Body of pancreas (tissue), 4 donors: ENCODE data around the gene C1QTNF6. TPM values are rescaled to one million over a fixed set of nuclear protein-coding genes. Genes with fewer than 3 reads are reported as not detected.
A peak's percentile ranks its signal among the peaks of the same experiment; 100 is the strongest.

Source experiments
- ATAC-seq: fragments of 150-250 bp; one replicate; pipeline ENCODE4 v1.9.1; 2016
- DNase-seq, 4 donors: peaks; one replicate each; pipeline ENCODE4 v3.0.0-alpha.2; 2019
- H3K27ac ChIP-seq, 4 donors: fragments of 200-600 bp; sonication (generic); 1 replicate in 3 of 4; 2 replicates in 1 of 4; pipeline versions ENCODE4 v1.5.1 to v1.6.1; 2016 to 2019; ENCODE audit warnings: mild to moderate bottlenecking in 1 of 4, mixed read lengths in 1 of 4, moderate library complexity in 1 of 4
- H3K27me3 ChIP-seq, 2 donors: fragments of 200-600 bp; sonication (generic); one replicate each; pipeline ENCODE4 v1.6.0; 2016; ENCODE audit warnings: mild to moderate bottlenecking in 1 of 2
- H3K36me3 ChIP-seq, 2 donors: fragments of 200-600 bp; sonication (generic); replicated peaks in 1 of 2; 2 replicates each; pipeline ENCODE4 v1.5.1; 2016; ENCODE audit warnings: low read depth in 2 of 2; ENCODE audit not compliant: insufficient read depth in 1 of 2
- H3K4me1 ChIP-seq: fragments of 200-600 bp; sonication (generic); one replicate; pipeline ENCODE4 v1.6.0; 2016
- H3K4me3 ChIP-seq, 2 donors: fragments of 200-600 bp; sonication (generic); 1 replicate in 1 of 2; 2 replicates in 1 of 2; pipeline ENCODE4 v1.5.1; 2016 to 2019
- H3K9me3 ChIP-seq, 3 donors: fragments of 200-600 bp; sonication (generic); 1 replicate in 2 of 3; 2 replicates in 1 of 3; pipeline ENCODE4 v1.5.1; 2016
- POLR2A ChIP-seq, 3 donors: fragments of 450-650 bp; IDR thresholded peaks; one replicate each; pipeline ENCODE4 v1.6.1; 2016; ENCODE audit warnings: antibody characterized with exemption in 3 of 3, mild to moderate bottlenecking in 2 of 3
- whole genome bisulfite sequencing, 2 donors: methylation state at CpG; one replicate each; pipeline ENCODE4 v1.1.5; 2017; 5-methylcytosine and 5-hydroxymethylcytosine counted together
- intact Hi-C: fragments of 100-400 bp; cut with DNase I; formaldehyde crosslinking; loops from one replicate; pipeline ENCODE4 v1.15.1; 2023
- total RNA-seq, 2 donors: library from RNA; depleted of rRNA; stranded (reverse); fragments of >200 nt; gene quantifications; one replicate each; pipeline ENCODE4 v1.1.0, GENCODE V29; 2016
- TF ChIP-seq, protein P1 (sequence below), 7 experiments: fragments of 450-650 bp in 4 of 7; fragments of 200-600 bp in 3 of 7; sonication (generic) in 3 of 7; IDR thresholded peaks; one replicate each; pipeline ENCODE4 v1.5.1; 2016 to 2019; ENCODE audit warnings: antibody characterized with exemption in 7 of 7

The C1QTNF6 gene
- total RNA-seq, 2 donors from 2014 or later = 2.0 to 4.7 TPM

DNA sequence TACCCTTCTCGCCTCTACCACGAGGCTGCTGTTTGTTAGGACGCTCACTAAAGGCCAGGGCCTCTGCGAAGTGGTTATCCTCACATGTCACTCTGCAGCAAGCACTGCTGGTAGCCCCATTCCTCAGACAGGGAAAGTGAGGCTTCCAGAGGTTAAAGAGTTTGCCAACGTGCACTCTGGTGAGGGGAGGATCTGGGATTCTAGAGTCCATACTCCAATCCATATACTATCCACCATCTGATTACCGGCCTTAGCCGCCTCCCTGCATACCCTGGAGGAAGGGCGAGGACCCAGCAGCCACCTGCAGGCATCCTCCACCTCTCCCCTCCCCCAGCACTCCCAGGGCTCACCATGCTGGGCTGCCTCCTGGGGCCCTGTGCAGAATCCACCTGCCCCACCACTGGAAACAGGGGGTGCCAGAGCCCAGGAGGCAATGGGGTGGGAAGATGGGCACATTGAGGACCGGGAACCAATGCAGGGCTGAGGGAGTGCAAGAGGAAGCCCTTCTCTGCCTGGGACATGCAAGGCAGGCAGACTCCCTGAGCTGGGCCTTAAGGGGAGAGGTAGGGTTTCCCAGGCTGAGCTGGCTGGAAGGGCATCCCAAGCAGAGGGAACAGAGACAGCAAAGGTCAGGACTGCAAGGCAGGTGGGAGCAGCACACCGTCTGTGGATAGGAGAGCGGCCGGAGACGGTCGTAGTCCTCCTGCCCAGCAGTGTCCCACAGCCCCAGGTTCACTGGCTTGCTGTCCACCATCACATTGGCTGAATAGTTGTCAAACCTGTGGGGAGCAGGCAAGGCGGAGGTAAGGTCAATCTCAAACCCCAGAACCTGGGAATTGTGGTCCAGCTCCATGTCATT is 44.3 kb upstream of the C1QTNF6 start:
- H3K27me3 ChIP-seq = no peaks in the 10 kb centered on the region
- no peak overlapping the region for H3K27ac ChIP-seq
- H3K36me3 ChIP-seq = no peaks in the 10 kb centered on the region
- ATAC-seq (no peak), DNase-seq (no peak)
- H3K4me3 ChIP-seq = no peak overlapping the region
- WGBS, 2 donors = 89% methylated on average over 11 to 15 of the region's 15 CpGs
- TF ChIP-seq, protein P1, sequence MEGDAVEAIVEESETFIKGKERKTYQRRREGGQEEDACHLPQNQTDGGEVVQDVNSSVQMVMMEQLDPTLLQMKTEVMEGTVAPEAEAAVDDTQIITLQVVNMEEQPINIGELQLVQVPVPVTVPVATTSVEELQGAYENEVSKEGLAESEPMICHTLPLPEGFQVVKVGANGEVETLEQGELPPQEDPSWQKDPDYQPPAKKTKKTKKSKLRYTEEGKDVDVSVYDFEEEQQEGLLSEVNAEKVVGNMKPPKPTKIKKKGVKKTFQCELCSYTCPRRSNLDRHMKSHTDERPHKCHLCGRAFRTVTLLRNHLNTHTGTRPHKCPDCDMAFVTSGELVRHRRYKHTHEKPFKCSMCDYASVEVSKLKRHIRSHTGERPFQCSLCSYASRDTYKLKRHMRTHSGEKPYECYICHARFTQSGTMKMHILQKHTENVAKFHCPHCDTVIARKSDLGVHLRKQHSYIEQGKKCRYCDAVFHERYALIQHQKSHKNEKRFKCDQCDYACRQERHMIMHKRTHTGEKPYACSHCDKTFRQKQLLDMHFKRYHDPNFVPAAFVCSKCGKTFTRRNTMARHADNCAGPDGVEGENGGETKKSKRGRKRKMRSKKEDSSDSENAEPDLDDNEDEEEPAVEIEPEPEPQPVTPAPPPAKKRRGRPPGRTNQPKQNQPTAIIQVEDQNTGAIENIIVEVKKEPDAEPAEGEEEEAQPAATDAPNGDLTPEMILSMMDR (IDR thresholded peaks at IDR 0.05) = no peak
- peaks cover 15% of the 10 kb centered on the region for H3K4me1 ChIP-seq
- no peaks in the 10 kb centered on the region for H3K9me3 ChIP-seq
- intact Hi-C loops = no loop called here

DNA sequence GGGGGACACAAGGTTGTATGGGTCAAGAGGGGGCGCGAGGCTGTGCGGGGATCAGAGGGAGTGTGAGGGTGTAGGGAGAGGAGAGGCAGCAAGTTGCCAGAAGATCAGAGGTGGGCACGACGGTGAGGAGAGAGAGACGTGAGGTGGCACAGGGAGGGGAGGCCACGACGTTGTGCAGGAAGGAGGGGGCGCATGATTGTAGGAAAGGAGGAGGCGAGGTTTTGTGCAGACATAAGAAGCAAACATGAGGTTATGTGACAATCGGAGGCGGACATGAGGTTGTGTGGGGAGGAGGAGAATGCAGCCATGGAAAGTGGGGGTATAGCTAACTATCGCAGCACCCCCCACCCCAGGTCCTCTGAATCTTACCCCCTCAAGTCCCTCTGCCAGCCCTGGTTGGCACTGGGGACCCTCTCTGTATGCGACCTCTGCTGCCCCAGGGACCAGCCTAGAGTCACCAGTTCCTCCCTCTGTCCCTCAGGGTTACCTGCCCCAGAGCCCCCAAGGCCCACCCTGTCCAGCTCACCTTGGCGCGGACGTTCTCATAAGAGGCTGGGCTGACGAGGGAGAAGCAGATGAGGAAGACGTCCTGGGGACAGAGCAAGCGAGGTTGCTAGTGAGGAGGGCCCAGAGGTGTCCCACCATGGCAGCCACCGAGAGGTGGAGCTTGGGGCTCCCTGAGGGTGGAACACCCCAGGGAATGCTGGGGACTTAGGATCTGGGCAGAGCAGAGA is 43.5 kb upstream of the C1QTNF6 start:
- intact Hi-C loops = no loop called here
- ATAC-seq (no peak), DNase-seq (no peak)
- Histone ChIP-seq H3K36me3 (no peaks in the 10 kb centered on the region), H3K9me3 (no peaks in the 10 kb centered on the region), H3K4me3 (no peak overlapping the region), H3K27ac (no peak overlapping the region), H3K4me1 (peaks cover 15% of the 10 kb centered on the region), H3K27me3 (no peaks in the 10 kb centered on the region)
- WGBS, 2 donors = 74 to 86% methylated on average over 21 of the region's 21 CpGs
- TF ChIP-seq, protein P1 (IDR thresholded peaks at IDR 0.05) = no peak
- TF ChIP-seq POLR2A (IDR thresholded peaks at IDR 0.05) = no peak

DNA sequence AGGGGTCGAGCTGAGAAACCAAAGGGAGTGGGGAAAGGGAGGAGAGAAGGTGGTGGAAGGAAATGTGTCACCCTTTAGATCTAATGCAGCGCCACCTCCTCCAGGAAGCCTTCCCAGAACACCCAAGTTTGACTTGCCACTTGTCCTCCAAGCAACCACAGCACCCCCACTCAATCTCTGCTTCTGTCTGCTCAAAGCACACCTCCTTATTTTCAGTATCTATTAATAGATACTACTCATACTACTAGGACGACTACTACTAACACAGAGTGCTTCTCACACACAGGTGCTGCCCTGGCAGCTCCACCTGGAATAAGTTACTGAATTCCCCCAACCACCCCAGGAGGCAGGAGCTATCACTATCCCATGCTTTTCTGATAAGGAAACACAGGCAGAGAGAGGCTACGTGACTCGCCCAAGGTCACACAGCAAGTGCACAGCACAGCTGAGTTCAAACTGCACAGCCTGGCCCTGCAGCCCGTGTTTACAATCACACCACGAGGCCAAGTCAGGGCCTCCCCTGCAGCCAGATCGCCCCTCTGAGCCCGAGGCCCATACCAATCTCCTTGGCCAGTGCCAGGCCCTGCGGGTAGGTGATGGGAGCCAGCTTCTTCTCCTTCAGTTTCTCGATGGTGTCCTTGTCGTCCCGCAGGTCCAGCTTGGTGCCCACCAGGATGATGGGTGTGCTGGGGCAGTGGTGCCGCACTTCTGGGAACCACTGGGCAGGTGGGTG is 42.8 kb upstream of the C1QTNF6 start:
- Histone ChIP-seq H3K9me3 (no peaks in the 10 kb centered on the region), H3K4me3 (no peak overlapping the region), H3K4me1 (peaks cover 15% of the 10 kb centered on the region), H3K27ac (no peak overlapping the region), H3K27me3 (no peaks in the 10 kb centered on the region), H3K36me3 (no peaks in the 10 kb centered on the region)
- DNase-seq = peak in 2 of 4 donors; percentile 26 to 31
- intact Hi-C loops = no loop called here
- ATAC-seq = no peak
- 34 to 46% methylated on average over 8 to 13 of the region's 14 CpGs for WGBS, 2 donors
- TF ChIP-seq, protein P1 (IDR thresholded peaks at IDR 0.05) = no peak
- no peak for TF ChIP-seq POLR2A (IDR thresholded peaks at IDR 0.05)

DNA sequence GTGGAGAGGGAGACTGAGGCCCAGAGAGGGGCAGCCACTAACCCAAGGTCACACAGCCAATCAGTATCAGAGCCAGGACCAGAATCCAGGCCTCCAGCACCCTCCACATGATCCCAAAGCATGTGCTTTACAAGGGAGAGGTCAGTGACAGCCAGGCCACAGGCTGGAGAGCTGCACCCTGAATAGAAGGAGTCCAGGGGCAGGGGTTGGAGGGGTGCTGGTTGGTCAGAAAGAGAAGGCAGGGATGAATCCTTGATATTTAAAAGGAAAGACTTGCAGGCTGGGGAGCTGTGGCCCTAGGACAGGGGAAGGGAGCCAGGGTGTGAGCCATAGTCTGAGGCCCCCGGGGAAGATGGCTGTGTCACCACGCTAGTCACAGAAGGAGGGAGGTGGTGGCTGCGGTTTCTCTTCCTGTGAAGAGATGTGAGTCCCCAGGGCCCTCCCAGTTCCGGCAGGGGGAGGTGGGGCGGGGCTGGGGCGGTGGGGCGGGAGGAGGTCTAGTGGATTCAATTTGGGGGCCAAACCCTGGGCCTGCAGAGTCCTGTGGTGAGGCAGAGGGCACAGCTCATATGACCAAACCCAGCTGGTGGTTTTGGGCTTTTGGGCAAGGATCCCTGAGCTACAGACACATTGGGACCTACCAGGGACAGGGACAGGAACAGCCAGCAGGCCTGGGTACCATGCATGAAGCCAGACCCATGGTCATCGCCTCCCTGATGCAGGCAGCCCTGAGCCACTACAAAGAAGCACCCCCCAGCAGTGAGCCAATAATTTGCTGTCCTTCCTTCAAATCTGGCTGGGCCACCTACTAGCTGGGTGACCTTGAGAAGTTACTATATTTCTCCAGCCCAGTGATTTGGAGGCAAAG is 42.0 kb upstream of the C1QTNF6 start:
- ATAC-seq = no peak
- no peaks in the 10 kb centered on the region for H3K27me3 ChIP-seq
- no peak overlapping the region for H3K4me3 ChIP-seq
- H3K36me3 ChIP-seq = no peaks in the 10 kb centered on the region
- no peaks in the 10 kb centered on the region for H3K9me3 ChIP-seq
- H3K4me1 ChIP-seq = peaks cover 15% of the 10 kb centered on the region
- intact Hi-C loops = no loop called here
- peak overlapping the region in 2 of 4 donors; percentile 18 to 25 for H3K27ac ChIP-seq
- TF ChIP-seq, protein P1 (IDR thresholded peaks at IDR 0.05) = no peak
- no peak for TF ChIP-seq POLR2A (IDR thresholded peaks at IDR 0.05)
- DNase-seq = peak in 2 of 4 donors; percentile 31 to 64
- 80 to 82% methylated on average over 4 to 7 of the region's 8 CpGs for WGBS, 2 donors
